ENCODE data around the gene RRP8. TPM values are rescaled to one million over a fixed set of nuclear protein-coding genes. Genes with fewer than 3 reads are reported as not detected.

The RRP8 gene
- total RNA-seq, 2 experiments from 2014 or later: 26.4 to 33.6 TPM

DNA sequence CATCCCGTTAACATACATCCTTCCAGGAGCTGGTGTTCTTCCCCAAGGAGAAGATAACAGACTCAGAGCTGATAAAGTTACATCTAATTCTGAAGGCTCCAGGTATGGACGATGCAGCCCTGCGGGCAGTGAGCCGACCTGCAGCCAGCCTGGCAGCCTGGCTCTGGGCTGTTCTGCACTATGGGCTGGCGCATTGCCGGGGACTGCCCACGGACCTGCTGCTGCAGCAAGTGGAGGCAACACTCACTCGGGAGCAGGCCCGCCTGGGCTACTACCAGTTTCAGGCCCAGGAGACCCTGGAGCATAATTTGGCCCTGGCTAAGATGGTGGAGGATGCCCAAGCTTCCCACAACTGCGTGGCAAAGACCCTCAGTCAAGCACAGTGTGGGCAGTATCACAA lies 39.7 kb downstream of the RRP8 start:
- BruUV-seq (replicated peaks): no TSS peak
- intact Hi-C loops (cut with micrococcal nuclease; ENCODE audit: unreplicated experiment): no loop called here
- no peaks in the 10 kb centered on the region for H3K9me2 ChIP-seq (ENCODE audit: insufficient read depth, low read length)
- CTCF ChIA-PET (ENCODE audit: unreplicated experiment): interaction anchor here (1.0 kb wide), 1 partner anchor 142 kb away, joined by 3 read pairs; no protein-coding TSS in a partner anchor
- no peaks in the 10 kb centered on the region for H3K79me2 ChIP-seq (ENCODE audit: insufficient read depth, low read depth, low read length)
- POLR2A ChIA-PET: interaction anchor here (0.6 kb wide), 1 partner anchor 241 kb away, joined by 3 read pairs; no protein-coding TSS in a partner anchor
- DNase-seq (ENCODE audit: low spot score): no peak
- TF ChIP-seq EZH2phosphoT487 (IDR thresholded peaks at IDR 0.05; ENCODE audit: borderline replicate concordance, low read depth, low read length) (no peak), CTCF (conservative IDR thresholded peaks at IDR 0.05; ENCODE audit: low read length) (no peak)
- no peaks in the 10 kb centered on the region for H4K20me1 ChIP-seq (ENCODE audit: insufficient read depth, low read length)
- H3K36me3 ChIP-seq (ENCODE audit: insufficient read depth, low read length): no peaks in the 10 kb centered on the region
- H3K4me2 ChIP-seq (ENCODE audit: low read length): no peak overlapping the region
- no peaks in the 10 kb centered on the region for H3K4me1 ChIP-seq (ENCODE audit: insufficient read depth, low read length, poor library complexity, severe bottlenecking)
- H3K27ac ChIP-seq (ENCODE audit: low read depth, low read length, poor library complexity, severe bottlenecking): no peak overlapping the region
- H3K4me3 ChIP-seq (ENCODE audit: low read depth, low read length, poor library complexity, severe bottlenecking): no peak overlapping the region
- no peak overlapping the region for H2AFZ ChIP-seq (ENCODE audit: low read length)
- no peaks in the 10 kb centered on the region for H3K9me3 ChIP-seq (ENCODE audit: low read length)

- Histone ChIP-seq H3K9me2 (ENCODE audit: insufficient read depth, low read length) (no peaks in the 10 kb centered on the region), H3K4me2 (ENCODE audit: low read length) (no peak overlapping the region), H3K4me3 (ENCODE audit: low read depth, low read length, poor library complexity, severe bottlenecking) (no peak overlapping the region), H3K79me2 (ENCODE audit: insufficient read depth, low read depth, low read length) (no peaks in the 10 kb centered on the region), H3K36me3 (ENCODE audit: insufficient read depth, low read length) (no peaks in the 10 kb centered on the region), H4K20me1 (ENCODE audit: insufficient read depth, low read length) (no peaks in the 10 kb centered on the region), H3K9me3 (ENCODE audit: low read length) (no peaks in the 10 kb centered on the region), H3K4me1 (ENCODE audit: insufficient read depth, low read length, poor library complexity, severe bottlenecking) (no peaks in the 10 kb centered on the region), H3K27ac (ENCODE audit: low read depth, low read length, poor library complexity, severe bottlenecking) (no peak overlapping the region), H2AFZ (ENCODE audit: low read length) (no peak overlapping the region)
- no TSS peak for BruUV-seq (replicated peaks)
- CTCF ChIA-PET (ENCODE audit: unreplicated experiment): interaction anchor here (1.0 kb wide), 1 partner anchor 143 kb away, joined by 3 read pairs; no protein-coding TSS in a partner anchor
- intact Hi-C loops (cut with micrococcal nuclease; ENCODE audit: unreplicated experiment): no loop called here
- TF ChIP-seq CTCF (conservative IDR thresholded peaks at IDR 0.05; ENCODE audit: low read length): no peak
- no peak for TF ChIP-seq EZH2phosphoT487 (IDR thresholded peaks at IDR 0.05; ENCODE audit: borderline replicate concordance, low read depth, low read length)
- no peak for DNase-seq (ENCODE audit: low spot score)
- POLR2A ChIA-PET: no interaction called here
Measured at GRCh38 chr11:6563121-6563619, 40.2 kb downstream of the RRP8 start.

DNA sequence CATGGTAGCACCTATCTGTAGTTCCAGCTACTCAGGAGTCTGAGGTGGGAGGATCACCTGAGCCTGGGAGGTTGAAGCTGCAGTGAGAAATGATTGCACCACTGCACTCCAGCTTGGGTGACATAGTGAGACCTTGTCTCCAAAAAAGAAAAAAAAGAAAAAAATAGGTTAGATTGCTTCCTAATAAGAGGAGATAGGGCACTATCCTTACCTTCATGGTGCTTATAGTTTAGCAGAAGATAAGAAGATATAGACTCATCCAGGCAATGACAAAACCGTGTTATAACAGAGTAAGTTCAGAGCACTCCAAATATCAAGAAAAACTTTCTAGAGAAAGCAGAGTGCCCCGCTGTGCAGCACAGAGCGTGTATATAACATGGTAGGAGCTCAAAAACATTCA lies 42.1 kb downstream of the RRP8 start:
- no peak overlapping the region for H3K27ac ChIP-seq (ENCODE audit: low read depth, low read length, poor library complexity, severe bottlenecking)
- no peaks in the 10 kb centered on the region for H3K9me3 ChIP-seq (ENCODE audit: low read length)
- no peaks in the 10 kb centered on the region for H3K79me2 ChIP-seq (ENCODE audit: insufficient read depth, low read depth, low read length)
- no peak overlapping the region for H2AFZ ChIP-seq (ENCODE audit: low read length)
- BruUV-seq (replicated peaks): no TSS peak
- H3K4me2 ChIP-seq (ENCODE audit: low read length): no peak overlapping the region
- ChIA-PET CTCF (ENCODE audit: unreplicated experiment) (no interaction called here), POLR2A (no interaction called here)
- no peak for TF ChIP-seq CTCF (conservative IDR thresholded peaks at IDR 0.05; ENCODE audit: low read length)
- TF ChIP-seq EZH2phosphoT487 (IDR thresholded peaks at IDR 0.05; ENCODE audit: borderline replicate concordance, low read depth, low read length): no peak
- H3K36me3 ChIP-seq (ENCODE audit: insufficient read depth, low read length): no peaks in the 10 kb centered on the region
- H3K4me1 ChIP-seq (ENCODE audit: insufficient read depth, low read length, poor library complexity, severe bottlenecking): no peaks in the 10 kb centered on the region
- no peaks in the 10 kb centered on the region for H4K20me1 ChIP-seq (ENCODE audit: insufficient read depth, low read length)
- no peaks in the 10 kb centered on the region for H3K9me2 ChIP-seq (ENCODE audit: insufficient read depth, low read length)
- intact Hi-C loops (cut with micrococcal nuclease; ENCODE audit: unreplicated experiment): no loop called here
- no peak overlapping the region for H3K4me3 ChIP-seq (ENCODE audit: low read depth, low read length, poor library complexity, severe bottlenecking)
- DNase-seq (ENCODE audit: low spot score): no peak
